Measurements from ENCODE around the gene ADGRG1. TPM values are rescaled to one million over a fixed set of nuclear protein-coding genes. Genes with fewer than 3 reads are reported as not detected.

The ADGRG1 gene
- total RNA-seq, 4 donors from 2014 or later: 6.5 to 87.0 (median 7.8) TPM

DNA sequence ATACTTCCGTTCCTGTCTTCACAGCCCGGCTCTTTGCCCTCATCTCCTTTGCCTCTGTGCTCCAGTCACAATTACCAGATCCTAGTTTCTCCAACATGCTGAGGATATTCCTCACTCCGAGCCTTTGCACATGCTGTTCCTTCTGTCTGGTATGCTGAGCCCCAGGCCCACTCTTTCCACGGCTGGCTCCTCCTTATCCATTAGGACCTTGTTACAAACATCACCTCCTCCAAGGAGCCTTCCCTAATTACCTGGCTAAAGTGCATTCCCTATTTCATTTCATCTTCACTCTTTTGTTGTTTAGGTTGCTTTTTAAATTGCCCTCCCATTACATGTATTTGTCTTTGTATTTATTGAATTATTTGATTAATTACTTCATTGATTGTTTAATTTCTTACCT is 14.9 kb upstream of the ADGRG1 start:
- intact Hi-C loops (cut with DNase I; ENCODE audit: low total_unique reads): no loop called here
- H3K36me3 ChIP-seq: no peaks in the 10 kb centered on the region
- TF ChIP-seq POLR2A (IDR thresholded peaks at IDR 0.05): no peak
- TF ChIP-seq, protein P1, sequence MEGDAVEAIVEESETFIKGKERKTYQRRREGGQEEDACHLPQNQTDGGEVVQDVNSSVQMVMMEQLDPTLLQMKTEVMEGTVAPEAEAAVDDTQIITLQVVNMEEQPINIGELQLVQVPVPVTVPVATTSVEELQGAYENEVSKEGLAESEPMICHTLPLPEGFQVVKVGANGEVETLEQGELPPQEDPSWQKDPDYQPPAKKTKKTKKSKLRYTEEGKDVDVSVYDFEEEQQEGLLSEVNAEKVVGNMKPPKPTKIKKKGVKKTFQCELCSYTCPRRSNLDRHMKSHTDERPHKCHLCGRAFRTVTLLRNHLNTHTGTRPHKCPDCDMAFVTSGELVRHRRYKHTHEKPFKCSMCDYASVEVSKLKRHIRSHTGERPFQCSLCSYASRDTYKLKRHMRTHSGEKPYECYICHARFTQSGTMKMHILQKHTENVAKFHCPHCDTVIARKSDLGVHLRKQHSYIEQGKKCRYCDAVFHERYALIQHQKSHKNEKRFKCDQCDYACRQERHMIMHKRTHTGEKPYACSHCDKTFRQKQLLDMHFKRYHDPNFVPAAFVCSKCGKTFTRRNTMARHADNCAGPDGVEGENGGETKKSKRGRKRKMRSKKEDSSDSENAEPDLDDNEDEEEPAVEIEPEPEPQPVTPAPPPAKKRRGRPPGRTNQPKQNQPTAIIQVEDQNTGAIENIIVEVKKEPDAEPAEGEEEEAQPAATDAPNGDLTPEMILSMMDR (IDR thresholded peaks at IDR 0.05): no peak

DNA sequence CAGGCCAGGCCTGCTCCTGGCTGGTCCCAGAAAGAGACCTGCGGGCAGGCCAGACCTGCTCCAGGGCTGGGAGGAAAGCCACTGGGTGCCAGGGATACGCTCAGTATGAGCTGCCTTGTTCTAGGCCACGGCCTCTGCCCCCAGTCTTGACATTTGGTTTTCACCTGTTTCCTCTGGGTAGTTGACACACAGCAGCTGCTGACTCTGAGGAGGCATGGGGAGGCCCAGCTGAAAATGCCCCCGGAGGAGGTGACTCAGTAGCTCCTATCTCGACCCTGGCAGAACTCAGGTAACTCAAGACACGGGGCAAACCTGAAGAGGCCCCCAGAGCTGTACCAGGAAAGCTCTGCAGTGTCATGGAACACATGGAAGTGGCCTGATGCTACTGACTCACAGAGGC is 13.9 kb upstream of the ADGRG1 start:
- Histone ChIP-seq H3K9me3 (no peaks in the 10 kb centered on the region), H3K27me3 (no peaks in the 10 kb centered on the region), H3K4me1 (no peaks in the 10 kb centered on the region), H3K27ac (no peak overlapping the region), H3K36me3 (no peaks in the 10 kb centered on the region), H3K4me3 (no peak overlapping the region)
- TF ChIP-seq, protein P1 (IDR thresholded peaks at IDR 0.05): no peak
- TF ChIP-seq POLR2A (IDR thresholded peaks at IDR 0.05): no peak
- no peak for DNase-seq
- intact Hi-C loops (cut with DNase I; ENCODE audit: low total_unique reads): no loop called here

More for the DNA sequence above, 14.9 kb upstream of the ADGRG1 start:
- no peak for DNase-seq
- Histone ChIP-seq H3K27ac (no peak overlapping the region), H3K9me3 (no peaks in the 10 kb centered on the region), H3K4me3 (no peak overlapping the region), H3K4me1 (no peaks in the 10 kb centered on the region), H3K27me3 (no peaks in the 10 kb centered on the region)

DNA sequence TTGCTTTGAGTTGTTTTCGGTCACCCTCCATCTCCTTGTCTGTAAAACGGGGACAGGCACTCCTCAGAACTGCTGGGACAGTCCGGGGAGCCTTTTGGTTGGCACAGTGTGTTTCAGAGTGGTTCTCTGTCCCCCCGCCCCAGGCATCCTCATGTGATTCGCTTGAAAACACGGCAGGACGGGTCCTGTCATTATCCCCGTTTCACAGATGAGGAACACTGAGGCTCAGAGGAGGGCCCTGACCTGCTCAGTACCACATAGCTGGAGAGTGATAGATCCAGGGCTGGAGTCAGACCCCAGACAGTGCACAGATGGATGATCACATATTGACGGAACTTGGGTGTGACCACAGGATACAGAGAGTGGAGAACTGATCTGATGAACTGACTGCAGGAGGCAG is 13.5 kb upstream of the ADGRG1 start:
- H3K27me3 ChIP-seq: no peaks in the 10 kb centered on the region
- intact Hi-C loops (cut with DNase I; ENCODE audit: low total_unique reads): no loop called here
- no peak overlapping the region for H3K4me3 ChIP-seq
- DNase-seq: no peak
- no peaks in the 10 kb centered on the region for H3K9me3 ChIP-seq
- H3K4me1 ChIP-seq: no peaks in the 10 kb centered on the region
- TF ChIP-seq POLR2A (IDR thresholded peaks at IDR 0.05): no peak
- TF ChIP-seq, protein P1 (IDR thresholded peaks at IDR 0.05): no peak
- H3K27ac ChIP-seq: no peak overlapping the region
- no peaks in the 10 kb centered on the region for H3K36me3 ChIP-seq

DNA sequence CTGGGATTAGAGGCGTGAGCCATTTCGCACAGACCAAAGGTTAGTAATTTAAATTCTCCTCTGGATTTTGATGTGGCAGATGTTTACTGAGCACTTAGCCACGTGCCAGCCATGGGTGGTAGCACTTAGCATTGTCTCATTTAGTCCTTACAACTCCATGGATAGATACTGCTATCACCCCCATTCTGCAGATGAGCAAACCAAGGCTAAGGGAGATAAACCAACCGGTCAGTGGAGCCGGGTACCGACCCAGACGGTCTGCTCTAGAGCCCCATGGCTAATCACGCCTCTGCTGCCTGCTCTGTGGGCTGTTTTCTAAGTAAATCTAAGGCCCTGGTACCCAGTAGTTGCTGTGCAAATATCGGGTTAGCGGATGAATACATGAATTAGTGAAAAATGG is 12.6 kb upstream of the ADGRG1 start:
- Histone ChIP-seq H3K27me3 (no peaks in the 10 kb centered on the region), H3K27ac (no peak overlapping the region), H3K4me1 (no peaks in the 10 kb centered on the region), H3K9me3 (no peaks in the 10 kb centered on the region), H3K4me3 (no peak overlapping the region), H3K36me3 (no peaks in the 10 kb centered on the region)
- intact Hi-C loops (cut with DNase I; ENCODE audit: low total_unique reads): no loop called here
- no peak for DNase-seq
- TF ChIP-seq, protein P1 (IDR thresholded peaks at IDR 0.05): no peak
- TF ChIP-seq POLR2A (IDR thresholded peaks at IDR 0.05): no peak

DNA sequence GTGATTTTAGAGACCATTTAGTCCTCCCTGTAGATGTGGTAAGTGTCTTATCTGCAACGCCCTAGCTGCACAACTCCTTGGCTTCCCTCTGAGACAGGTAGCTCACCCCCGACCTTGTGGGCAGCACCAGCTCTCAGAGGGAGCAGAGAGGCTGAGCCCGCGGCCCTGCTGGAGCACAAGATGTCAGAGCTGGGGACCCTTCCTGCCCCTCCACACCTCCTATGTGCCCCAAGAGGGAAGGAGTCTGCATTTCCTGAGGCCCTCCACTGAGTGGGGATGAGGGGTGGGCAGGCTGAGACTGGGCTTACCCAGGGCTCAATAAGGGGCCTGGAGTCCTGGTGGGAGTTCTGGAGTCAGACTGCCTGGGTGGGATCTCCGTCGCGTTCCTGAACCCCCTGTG is 12.2 kb upstream of the ADGRG1 start:
- Histone ChIP-seq H3K27me3 (no peaks in the 10 kb centered on the region), H3K4me1 (no peaks in the 10 kb centered on the region), H3K9me3 (no peaks in the 10 kb centered on the region), H3K36me3 (no peaks in the 10 kb centered on the region), H3K4me3 (no peak overlapping the region), H3K27ac (no peak overlapping the region)
- DNase-seq: no peak
- no peak for TF ChIP-seq POLR2A (IDR thresholded peaks at IDR 0.05)
- TF ChIP-seq, protein P1 (IDR thresholded peaks at IDR 0.05): no peak
- intact Hi-C loops (cut with DNase I; ENCODE audit: low total_unique reads): no loop called here

All from uterus (tissue), 4 donors.